Measurements from ENCODE around the gene MAD1L1. TPM values are rescaled to one million over a fixed set of nuclear protein-coding genes. Genes with fewer than 3 reads are reported as not detected.

Gene MAD1L1
- total RNA-seq, 2 donors from 2014 or later = 59.1 to 61.4 TPM

DNA sequence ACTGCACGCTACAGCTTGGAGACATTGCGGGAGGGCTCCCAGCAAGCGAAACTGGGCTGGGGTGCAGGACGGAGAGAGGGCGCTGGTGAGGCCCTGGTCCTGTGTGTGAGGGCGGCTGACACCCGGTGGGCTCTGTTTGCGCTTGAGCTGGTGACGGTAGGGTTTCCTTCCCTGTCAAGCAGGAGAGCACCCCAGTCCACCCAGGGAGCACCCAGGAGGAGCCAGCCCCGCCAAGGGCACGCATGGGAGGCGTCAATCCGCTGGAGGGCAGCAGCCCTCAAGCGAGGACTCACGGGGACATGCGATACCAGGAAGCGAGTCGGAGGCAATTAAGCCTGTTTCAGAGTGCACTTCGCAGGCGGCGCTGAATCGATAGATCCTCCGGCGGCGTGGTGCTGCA is 109.4 kb downstream of the MAD1L1 start:
- Histone ChIP-seq H3K4me1 (ENCODE audit: control insufficient read depth, insufficient read depth, low read length) (no peaks in the 10 kb centered on the region), H3K9me3 (ENCODE audit: control insufficient read depth, low read length) (no peaks in the 10 kb centered on the region), H3K9ac (ENCODE audit: extremely low read depth, low read length, poor library complexity, severe bottlenecking) (no peak overlapping the region), H3K4me3 (ENCODE audit: low read length) (no peak overlapping the region), H3K27ac (ENCODE audit: low read depth, low read length) (no peak overlapping the region), H3K36me3 (ENCODE audit: control insufficient read depth, insufficient read depth, low read length) (no peaks in the 10 kb centered on the region), H3K27me3 (ENCODE audit: control insufficient read depth, insufficient read depth, low read length, poor library complexity, severe bottlenecking) (no peaks in the 10 kb centered on the region)
- peak; percentile 66 for DNase-seq
- Mint-ChIP-seq H3K9me3 (no peaks in the 10 kb centered on the region), H3K4me1 (no peaks in the 10 kb centered on the region), H3K36me3 (ENCODE audit: low read depth) (peaks cover 14% of the 10 kb centered on the region), H3K27ac (no peak overlapping the region), H3K4me3 (no peak overlapping the region), H3K27me3 (ENCODE audit: insufficient read depth) (no peaks in the 10 kb centered on the region)
- TF ChIP-seq, protein P1, sequence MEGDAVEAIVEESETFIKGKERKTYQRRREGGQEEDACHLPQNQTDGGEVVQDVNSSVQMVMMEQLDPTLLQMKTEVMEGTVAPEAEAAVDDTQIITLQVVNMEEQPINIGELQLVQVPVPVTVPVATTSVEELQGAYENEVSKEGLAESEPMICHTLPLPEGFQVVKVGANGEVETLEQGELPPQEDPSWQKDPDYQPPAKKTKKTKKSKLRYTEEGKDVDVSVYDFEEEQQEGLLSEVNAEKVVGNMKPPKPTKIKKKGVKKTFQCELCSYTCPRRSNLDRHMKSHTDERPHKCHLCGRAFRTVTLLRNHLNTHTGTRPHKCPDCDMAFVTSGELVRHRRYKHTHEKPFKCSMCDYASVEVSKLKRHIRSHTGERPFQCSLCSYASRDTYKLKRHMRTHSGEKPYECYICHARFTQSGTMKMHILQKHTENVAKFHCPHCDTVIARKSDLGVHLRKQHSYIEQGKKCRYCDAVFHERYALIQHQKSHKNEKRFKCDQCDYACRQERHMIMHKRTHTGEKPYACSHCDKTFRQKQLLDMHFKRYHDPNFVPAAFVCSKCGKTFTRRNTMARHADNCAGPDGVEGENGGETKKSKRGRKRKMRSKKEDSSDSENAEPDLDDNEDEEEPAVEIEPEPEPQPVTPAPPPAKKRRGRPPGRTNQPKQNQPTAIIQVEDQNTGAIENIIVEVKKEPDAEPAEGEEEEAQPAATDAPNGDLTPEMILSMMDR (conservative IDR thresholded peaks at IDR 0.05) = no peak
- WGBS, 2 experiments (ENCODE audit: insufficient coverage in 1 of 2, insufficient read length in 1 of 2) = 88 to 94% methylated on average over 23 to 25 of the region's 25 CpGs

DNA sequence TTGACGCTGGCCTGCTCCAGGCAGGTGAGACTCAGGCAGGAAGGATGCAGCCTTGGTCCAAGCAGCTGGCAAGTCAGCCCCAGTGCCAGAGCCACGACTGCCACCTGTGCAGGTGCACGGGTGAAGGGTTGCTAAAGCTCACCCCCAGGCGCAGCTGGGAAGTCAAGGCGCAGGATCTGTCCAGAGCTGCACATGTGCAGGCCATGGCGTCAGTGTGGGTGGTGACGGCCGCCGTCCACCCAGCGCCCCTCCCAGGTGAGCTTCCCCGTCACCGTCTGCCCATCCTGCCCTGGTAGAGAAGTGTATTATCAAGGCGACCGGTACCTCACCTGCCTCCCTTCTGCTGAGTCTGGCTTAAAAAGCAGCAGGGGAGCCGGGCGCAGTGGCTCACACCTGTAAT is 110.1 kb downstream of the MAD1L1 start:
- Histone ChIP-seq H3K4me1 (ENCODE audit: control insufficient read depth, insufficient read depth, low read length) (no peaks in the 10 kb centered on the region), H3K9ac (ENCODE audit: extremely low read depth, low read length, poor library complexity, severe bottlenecking) (no peak overlapping the region), H3K36me3 (ENCODE audit: control insufficient read depth, insufficient read depth, low read length) (no peaks in the 10 kb centered on the region), H3K27ac (ENCODE audit: low read depth, low read length) (no peak overlapping the region), H3K27me3 (ENCODE audit: control insufficient read depth, insufficient read depth, low read length, poor library complexity, severe bottlenecking) (no peaks in the 10 kb centered on the region), H3K9me3 (ENCODE audit: control insufficient read depth, low read length) (no peaks in the 10 kb centered on the region), H3K4me3 (ENCODE audit: low read length) (no peak overlapping the region)
- H3K9me3 Mint-ChIP-seq = no peaks in the 10 kb centered on the region
- H3K36me3 Mint-ChIP-seq (ENCODE audit: low read depth) = peaks cover 10% of the 10 kb centered on the region
- WGBS, 2 experiments (ENCODE audit: insufficient coverage in 1 of 2, insufficient read length in 1 of 2) = 94 to 95% methylated on average over 13 to 16 of the region's 16 CpGs
- no peak overlapping the region for H3K4me3 Mint-ChIP-seq
- TF ChIP-seq, protein P1 (conservative IDR thresholded peaks at IDR 0.05) = no peak
- DNase-seq = no peak
- no peaks in the 10 kb centered on the region for H3K4me1 Mint-ChIP-seq
- no peak overlapping the region for H3K27ac Mint-ChIP-seq
- no peaks in the 10 kb centered on the region for H3K27me3 Mint-ChIP-seq (ENCODE audit: insufficient read depth)

DNA sequence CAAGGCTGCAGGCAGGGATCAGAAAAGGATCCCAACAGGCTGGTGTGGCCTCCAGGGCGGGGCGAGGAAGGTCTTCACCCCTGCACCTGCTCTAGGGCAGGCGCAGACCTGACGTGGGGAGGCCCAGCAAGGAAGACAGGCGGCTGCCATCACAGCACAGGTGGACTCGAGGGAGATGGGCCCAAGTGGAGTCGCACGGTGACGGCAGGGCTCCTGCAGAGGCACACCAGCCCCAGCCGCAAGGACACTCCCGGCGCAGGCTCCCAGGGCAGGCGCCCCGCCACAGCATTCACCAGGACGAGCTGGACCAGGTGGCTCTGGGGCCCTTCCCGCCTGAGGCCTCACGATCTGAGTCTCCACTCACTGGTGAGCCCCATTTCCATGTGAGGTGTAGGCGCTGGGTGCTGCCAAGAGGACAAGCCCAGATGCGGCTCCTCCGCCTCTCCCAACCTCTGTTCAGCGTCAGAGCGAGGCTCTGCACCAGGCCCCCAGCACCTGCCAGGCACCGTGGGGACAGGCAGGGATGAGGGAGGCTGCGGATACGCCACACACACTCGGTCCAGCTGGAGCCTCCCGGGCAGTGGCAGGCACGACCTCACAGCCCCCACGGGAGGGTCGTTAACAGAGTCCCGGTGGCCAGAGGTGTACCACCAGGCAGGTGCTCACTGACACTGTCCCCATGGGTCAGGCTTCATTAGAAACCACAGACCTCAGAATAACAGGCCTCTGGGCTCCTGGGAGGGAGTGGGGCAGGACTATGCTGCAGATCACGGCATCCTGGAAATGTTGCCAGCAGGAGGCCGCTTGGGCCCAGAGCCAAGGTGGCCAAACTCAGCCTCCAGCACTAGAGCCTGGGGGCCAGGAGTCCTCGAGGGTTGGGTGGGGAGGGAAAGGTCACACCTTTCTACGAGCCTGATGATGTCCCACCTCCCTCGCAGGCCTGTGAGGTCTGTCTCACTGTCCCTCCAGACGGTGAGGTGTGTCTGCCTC is 111.6 kb downstream of the MAD1L1 start:
- WGBS, 2 experiments (ENCODE audit: insufficient coverage in 1 of 2, insufficient read length in 1 of 2) = 93 to 95% methylated on average over 29 to 37 of the region's 37 CpGs
- Histone ChIP-seq H3K9ac (ENCODE audit: extremely low read depth, low read length, poor library complexity, severe bottlenecking) (no peak overlapping the region), H3K4me1 (ENCODE audit: control insufficient read depth, insufficient read depth, low read length) (no peaks in the 10 kb centered on the region), H3K9me3 (ENCODE audit: control insufficient read depth, low read length) (no peaks in the 10 kb centered on the region), H3K27ac (ENCODE audit: low read depth, low read length) (no peak overlapping the region), H3K36me3 (ENCODE audit: control insufficient read depth, insufficient read depth, low read length) (no peaks in the 10 kb centered on the region), H3K27me3 (ENCODE audit: control insufficient read depth, insufficient read depth, low read length, poor library complexity, severe bottlenecking) (no peaks in the 10 kb centered on the region), H3K4me3 (ENCODE audit: low read length) (no peak overlapping the region)
- peak overlapping the region; percentile 66 for H3K27ac Mint-ChIP-seq
- H3K4me3 Mint-ChIP-seq = no peak overlapping the region
- no peaks in the 10 kb centered on the region for H3K4me1 Mint-ChIP-seq
- TF ChIP-seq, protein P1 (conservative IDR thresholded peaks at IDR 0.05) = no peak
- H3K36me3 Mint-ChIP-seq (ENCODE audit: low read depth) = peaks cover 10% of the 10 kb centered on the region
- DNase-seq = no peak
- H3K27me3 Mint-ChIP-seq (ENCODE audit: insufficient read depth) = no peaks in the 10 kb centered on the region
- H3K9me3 Mint-ChIP-seq = no peaks in the 10 kb centered on the region

Data from endodermal cell (in vitro differentiated cells).